HG02852 (cell line): ENCODE data around the gene NOP53.
"Not testable (repeated sequence)": the region's sequence is repeated elsewhere in the genome, so short reads cannot be mapped to it uniquely, and the experiment has no call there.

Source experiments
- ATAC-seq: cut with Tn5 transposase; IDR thresholded peaks from one replicate; pipeline ENCODE4 v1.9.1; 2021; ENCODE audit warnings: mild to moderate bottlenecking, moderate library complexity; ENCODE audit not compliant: unreplicated experiment

NOP53 gene

DNA sequence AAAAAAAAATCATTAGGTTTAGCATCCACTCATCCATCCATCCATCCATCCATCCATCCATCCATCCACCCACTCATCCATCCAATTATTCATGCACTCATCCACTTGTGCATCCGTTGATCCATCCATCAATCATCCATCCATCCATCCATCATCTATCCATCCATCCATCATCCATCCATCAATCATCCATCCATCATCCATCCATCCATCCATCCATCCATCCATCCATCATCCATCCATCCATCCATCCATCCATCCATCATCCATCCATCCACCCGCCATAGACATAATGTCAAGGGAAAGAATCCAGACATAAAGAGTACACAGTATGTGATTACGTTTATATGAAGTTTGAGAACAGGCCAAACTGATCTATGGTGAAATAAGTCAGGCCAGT lies 24.2 kb downstream of the NOP53 start:
- no peak for ATAC-seq

GRCh38 chr19:47771291-47771690 lies 25.9 kb downstream of the NOP53 start:
- ATAC-seq = not testable (repeated sequence)

DNA sequence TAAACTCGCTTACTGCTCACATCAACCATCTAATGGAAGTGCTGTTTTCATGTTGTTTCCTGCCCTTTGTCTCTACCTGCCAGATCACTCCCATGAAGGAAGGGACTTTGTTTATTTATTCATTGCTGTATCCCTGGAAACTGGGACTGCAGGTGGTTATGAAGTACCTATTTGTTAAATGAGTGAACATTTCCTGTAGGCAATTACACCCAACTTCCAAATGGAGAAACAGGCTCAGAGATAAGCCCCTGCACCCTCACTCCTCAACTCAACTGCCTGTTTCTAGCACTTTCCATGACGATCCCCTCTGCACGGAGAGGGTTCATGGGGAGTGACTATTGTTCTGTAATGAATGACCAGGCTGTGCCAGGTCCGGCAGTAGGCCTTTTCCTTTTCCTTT lies 31.2 kb downstream of the NOP53 start:
- no peak for ATAC-seq

DNA sequence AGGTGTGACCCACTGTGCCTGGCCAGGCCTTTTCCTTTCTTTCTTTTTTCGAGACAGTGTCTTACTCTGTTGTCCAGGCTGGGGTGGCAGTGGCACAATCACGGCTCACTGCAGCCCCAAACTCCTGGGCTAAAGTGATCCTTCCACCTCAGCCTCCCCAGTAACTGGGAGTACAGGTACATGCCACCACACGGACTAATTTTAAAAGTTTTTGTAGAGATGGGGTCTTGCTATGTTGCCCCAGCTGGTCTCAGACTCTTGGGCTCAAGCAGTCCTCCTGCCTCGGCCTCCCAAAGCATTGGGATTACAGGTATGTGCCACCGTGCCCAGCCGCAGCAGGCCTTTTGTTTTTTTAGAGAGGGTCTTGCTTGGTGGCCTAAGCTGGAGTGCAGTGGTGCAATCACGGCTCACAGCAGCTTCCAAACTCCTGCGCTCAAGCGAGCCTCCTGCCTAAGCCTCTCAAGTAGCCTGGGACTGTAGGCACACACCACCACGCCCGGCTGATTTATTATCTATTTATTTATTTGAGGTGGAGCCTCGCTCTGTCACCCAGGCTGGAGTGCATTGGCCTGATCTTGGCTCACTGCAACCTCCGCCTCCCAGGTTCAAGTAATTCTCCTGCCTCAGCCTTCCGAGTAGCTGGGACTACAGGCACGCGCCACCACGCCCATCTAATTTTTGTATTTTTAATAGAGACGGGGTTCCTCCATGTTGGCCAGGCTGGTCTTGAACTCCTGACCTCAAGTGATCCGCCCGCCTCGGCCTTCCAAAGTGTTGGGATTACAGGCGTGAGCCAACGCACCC lies 32.1 kb downstream of the NOP53 start:
- not testable (repeated sequence) for ATAC-seq

- ATAC-seq = peak; percentile 69
Observed at GRCh38 chr19:47778049-47778953, 33.0 kb downstream of the NOP53 start, which contains the start of gene SELENOW. TSS of gene SELENOW (plus strand) at chr19:47778703. CDS start at chr19:47778786, 83 bp downstream.

DNA sequence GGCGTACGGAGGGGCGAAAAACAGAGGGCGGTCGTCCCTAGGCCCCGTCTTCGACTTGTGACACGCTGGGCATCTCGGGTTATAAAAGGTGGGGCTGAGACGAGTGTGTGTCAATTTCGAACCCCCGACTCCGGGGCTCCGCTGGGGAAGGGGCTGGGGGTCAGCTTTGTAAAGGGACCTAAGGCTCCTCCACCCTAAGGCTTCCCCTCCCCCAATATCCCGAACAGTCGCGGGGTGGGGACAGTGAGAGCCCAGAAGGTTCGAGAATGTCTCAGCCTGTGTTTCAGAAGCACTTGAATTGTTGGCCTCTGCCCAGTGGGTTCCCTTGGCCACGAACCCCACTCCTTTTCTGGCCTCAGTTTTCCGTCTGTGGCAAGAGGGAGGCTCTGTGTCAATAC lies 33.6 kb downstream of the NOP53 start:
- no peak for ATAC-seq

- ATAC-seq = no peak
Observed at GRCh38 chr19:47779524-47780214, 34.3 kb downstream of the NOP53 start.

DNA sequence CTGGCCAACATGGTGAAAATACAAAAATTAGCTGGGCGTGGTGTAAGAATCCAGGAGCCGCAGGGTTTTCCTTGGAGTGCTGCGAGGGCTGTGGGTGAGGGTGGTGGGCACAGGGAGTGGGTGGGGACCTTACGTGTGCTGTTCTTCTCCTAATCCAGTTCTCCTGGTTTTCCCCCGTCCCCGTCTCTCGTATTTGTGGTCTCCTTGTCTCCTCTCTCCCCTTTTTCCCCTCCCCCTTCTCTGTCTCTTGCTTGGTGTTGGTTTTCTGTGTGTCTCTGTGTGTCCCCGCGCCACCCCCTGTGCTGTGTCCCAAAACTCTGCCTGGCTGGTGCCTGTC lies 34.8 kb downstream of the NOP53 start:
- no peak for ATAC-seq

GRCh38 chr19:47781590-47782262 lies 36.4 kb downstream of the NOP53 start:
- ATAC-seq = no peak

- ATAC-seq = no peak
Observed at GRCh38 chr19:47786566-47786965, 41.2 kb downstream of the NOP53 start.

DNA sequence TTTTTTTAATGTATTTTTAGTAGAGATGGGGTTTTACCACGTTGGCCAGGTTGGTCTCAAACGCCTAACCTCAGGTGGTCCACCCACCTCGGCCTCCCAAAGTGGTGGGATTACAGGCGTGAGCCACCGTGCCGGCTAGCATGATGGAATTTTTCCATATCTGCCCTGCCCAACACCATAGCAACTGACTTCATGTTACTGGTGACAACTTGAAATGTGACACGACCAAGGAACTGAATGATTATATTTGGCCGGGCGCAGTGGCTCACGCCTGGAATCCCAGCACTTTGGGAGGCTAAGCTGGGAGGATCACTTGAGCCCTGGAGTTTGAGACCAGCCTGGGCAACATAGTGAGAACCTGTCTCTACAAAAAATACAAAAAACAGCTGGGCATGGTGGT lies 42.0 kb downstream of the NOP53 start:
- ATAC-seq = not testable (repeated sequence)

DNA sequence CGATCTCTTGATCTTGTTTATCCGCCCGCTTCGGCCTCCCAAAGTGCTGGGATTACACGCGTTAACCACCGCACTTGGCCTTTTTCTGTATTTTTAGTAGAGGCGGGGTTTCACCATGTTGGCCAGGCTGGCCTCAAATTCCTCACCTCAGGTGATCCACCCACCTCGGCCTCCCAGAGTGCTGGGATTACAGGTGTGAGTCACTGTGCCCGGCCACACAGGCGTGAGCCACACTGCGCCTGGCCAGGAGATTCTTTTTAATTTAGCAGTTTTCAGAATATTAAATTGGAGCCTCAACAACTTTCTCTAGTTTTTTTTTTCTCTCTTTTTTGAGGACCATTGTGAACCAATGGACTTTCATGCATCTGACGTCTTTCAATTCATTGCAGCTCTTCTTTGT lies 44.5 kb downstream of the NOP53 start:
- not testable (repeated sequence) for ATAC-seq

GRCh38 chr19:47790398-47790814 lies 45.1 kb downstream of the NOP53 start:
- no peak for ATAC-seq

DNA sequence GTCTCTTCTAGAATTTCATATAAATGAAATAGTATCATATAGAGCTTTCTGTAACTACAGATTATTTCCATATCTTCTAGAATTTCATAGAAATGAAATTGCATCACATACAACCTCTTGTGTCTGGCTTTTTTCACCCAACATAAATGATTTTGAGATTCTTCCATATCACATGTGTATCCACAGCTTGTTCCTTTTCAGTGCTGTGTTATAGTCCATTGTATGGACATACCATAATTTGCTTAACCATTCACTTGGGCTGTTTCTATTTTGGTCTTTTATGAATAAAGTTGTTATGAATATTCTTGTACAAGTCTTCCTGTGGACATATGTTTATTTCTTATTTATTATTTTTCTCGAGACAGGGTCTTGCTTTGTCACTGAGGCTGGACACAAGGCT lies 47.3 kb downstream of the NOP53 start:
- no peak for ATAC-seq

- ATAC-seq = no peak
Observed at GRCh38 chr19:47794526-47794925, 49.2 kb downstream of the NOP53 start.

GRCh38 chr19:47796785-47797184 lies 51.4 kb downstream of the NOP53 start:
- ATAC-seq = no peak

- ATAC-seq = no peak
Observed at GRCh38 chr19:47797996-47798903, 52.9 kb downstream of the NOP53 start.

GRCh38 chr19:47798904-47799266 lies 53.5 kb downstream of the NOP53 start:
- no peak for ATAC-seq

GRCh38 chr19:47801270-47801669 lies 55.9 kb downstream of the NOP53 start:
- ATAC-seq = no peak

DNA sequence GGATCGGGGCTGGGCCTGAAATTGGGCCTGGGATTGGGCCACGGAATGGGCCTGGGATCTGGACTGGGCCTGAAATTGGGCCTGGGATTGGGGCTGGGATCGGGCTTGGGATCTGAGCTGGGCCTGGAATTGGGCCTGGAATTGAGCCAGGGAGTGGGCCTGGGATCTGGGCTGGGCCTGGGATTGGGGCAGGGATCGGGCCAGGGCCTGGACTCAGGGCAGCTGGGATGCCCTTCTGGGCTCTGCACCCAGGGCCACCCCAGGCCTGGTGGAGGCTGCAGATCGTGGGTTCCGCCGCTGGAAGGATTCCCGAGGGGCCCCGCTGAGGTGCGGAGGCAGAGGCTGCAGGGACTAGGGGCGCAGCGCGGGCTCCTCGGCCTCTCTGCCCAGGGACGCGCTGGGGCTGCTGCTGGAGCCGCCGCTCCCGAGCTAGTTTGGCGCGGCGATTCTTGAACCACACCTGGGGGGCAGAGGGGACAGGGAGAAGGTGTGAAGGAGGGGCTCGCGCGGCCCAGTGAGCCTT lies 57.2 kb downstream of the NOP53 start:
- ATAC-seq = no peak
